Measurements from ENCODE around the gene FAM124B. TPM values are rescaled to one million over a fixed set of nuclear protein-coding genes. Genes with fewer than 3 reads are reported as not detected.

FAM124B gene
- total RNA-seq, 2 experiments from 2014 or later = not detected

- no peak for TF ChIP-seq CTCF (conservative IDR thresholded peaks at IDR 0.05; ENCODE audit: low read length)
- no peak for TF ChIP-seq EZH2phosphoT487 (IDR thresholded peaks at IDR 0.05; ENCODE audit: borderline replicate concordance, low read depth, low read length)
- H4K20me1 ChIP-seq (ENCODE audit: insufficient read depth, low read length) = no peaks in the 10 kb centered on the region
- H2AFZ ChIP-seq (ENCODE audit: low read length) = no peak overlapping the region
- no peaks in the 10 kb centered on the region for H3K36me3 ChIP-seq (ENCODE audit: insufficient read depth, low read length)
- no peaks in the 10 kb centered on the region for H3K9me2 ChIP-seq (ENCODE audit: insufficient read depth, low read length)
- BruUV-seq (replicated peaks) = no TSS peak
- DNase-seq (ENCODE audit: low spot score) = no peak
- H3K4me1 ChIP-seq (ENCODE audit: insufficient read depth, low read length, poor library complexity, severe bottlenecking) = no peaks in the 10 kb centered on the region
- ChIA-PET POLR2A (no interaction called here), CTCF (ENCODE audit: unreplicated experiment) (no interaction called here)
- H3K4me2 ChIP-seq (ENCODE audit: low read length) = no peak overlapping the region
- intact Hi-C loops (cut with micrococcal nuclease; ENCODE audit: unreplicated experiment) = no loop called here
- no peaks in the 10 kb centered on the region for H3K79me2 ChIP-seq (ENCODE audit: insufficient read depth, low read depth, low read length)
- H3K4me3 ChIP-seq (ENCODE audit: low read depth, low read length, poor library complexity, severe bottlenecking) = no peak overlapping the region
- H3K27ac ChIP-seq (ENCODE audit: low read depth, low read length, poor library complexity, severe bottlenecking) = no peak overlapping the region
- no peaks in the 10 kb centered on the region for H3K9me3 ChIP-seq (ENCODE audit: low read length)
Observed at GRCh38 chr2:224347176-224348051, 54.5 kb downstream of the FAM124B start.

- no peaks in the 10 kb centered on the region for H3K4me1 ChIP-seq (ENCODE audit: insufficient read depth, low read length, poor library complexity, severe bottlenecking)
- H3K79me2 ChIP-seq (ENCODE audit: insufficient read depth, low read depth, low read length) = no peaks in the 10 kb centered on the region
- POLR2A ChIA-PET = no interaction called here
- H3K36me3 ChIP-seq (ENCODE audit: insufficient read depth, low read length) = no peaks in the 10 kb centered on the region
- no peak overlapping the region for H2AFZ ChIP-seq (ENCODE audit: low read length)
- CTCF ChIA-PET (ENCODE audit: unreplicated experiment) = no interaction called here
- H3K4me2 ChIP-seq (ENCODE audit: low read length) = no peak overlapping the region
- no peak overlapping the region for H3K4me3 ChIP-seq (ENCODE audit: low read depth, low read length, poor library complexity, severe bottlenecking)
- no peaks in the 10 kb centered on the region for H3K9me2 ChIP-seq (ENCODE audit: insufficient read depth, low read length)
- H4K20me1 ChIP-seq (ENCODE audit: insufficient read depth, low read length) = no peaks in the 10 kb centered on the region
- intact Hi-C loops (cut with micrococcal nuclease; ENCODE audit: unreplicated experiment) = no loop called here
- DNase-seq (ENCODE audit: low spot score) = no peak
- no peaks in the 10 kb centered on the region for H3K9me3 ChIP-seq (ENCODE audit: low read length)
- no peak for TF ChIP-seq CTCF (conservative IDR thresholded peaks at IDR 0.05; ENCODE audit: low read length)
- TF ChIP-seq EZH2phosphoT487 (IDR thresholded peaks at IDR 0.05; ENCODE audit: borderline replicate concordance, low read depth, low read length) = no peak
- no peak overlapping the region for H3K27ac ChIP-seq (ENCODE audit: low read depth, low read length, poor library complexity, severe bottlenecking)
- BruUV-seq (replicated peaks) = no TSS peak
Observed at GRCh38 chr2:224345492-224345891, 56.4 kb downstream of the FAM124B start.

- H2AFZ ChIP-seq (ENCODE audit: low read length) = no peak overlapping the region
- no peaks in the 10 kb centered on the region for H3K79me2 ChIP-seq (ENCODE audit: insufficient read depth, low read depth, low read length)
- no peak for DNase-seq (ENCODE audit: low spot score)
- H3K4me3 ChIP-seq (ENCODE audit: low read depth, low read length, poor library complexity, severe bottlenecking) = no peak overlapping the region
- H3K9me3 ChIP-seq (ENCODE audit: low read length) = no peaks in the 10 kb centered on the region
- no peak overlapping the region for H3K27ac ChIP-seq (ENCODE audit: low read depth, low read length, poor library complexity, severe bottlenecking)
- ChIA-PET CTCF (ENCODE audit: unreplicated experiment) (no interaction called here), POLR2A (interaction anchor here (0.6 to 1.0 kb wide), 2 partner anchors 61 to 111 kb away, joined by 3 to 4 read pairs; no protein-coding TSS in a partner anchor)
- intact Hi-C loops (cut with micrococcal nuclease; ENCODE audit: unreplicated experiment) = no loop called here
- no TSS peak for BruUV-seq (replicated peaks)
- no peaks in the 10 kb centered on the region for H3K36me3 ChIP-seq (ENCODE audit: insufficient read depth, low read length)
- no peak overlapping the region for H3K4me2 ChIP-seq (ENCODE audit: low read length)
- no peaks in the 10 kb centered on the region for H4K20me1 ChIP-seq (ENCODE audit: insufficient read depth, low read length)
- H3K9me2 ChIP-seq (ENCODE audit: insufficient read depth, low read length) = no peaks in the 10 kb centered on the region
- no peaks in the 10 kb centered on the region for H3K4me1 ChIP-seq (ENCODE audit: insufficient read depth, low read length, poor library complexity, severe bottlenecking)
- TF ChIP-seq EZH2phosphoT487 (IDR thresholded peaks at IDR 0.05; ENCODE audit: borderline replicate concordance, low read depth, low read length) (no peak), CTCF (conservative IDR thresholded peaks at IDR 0.05; ENCODE audit: low read length) (no peak)
Observed at GRCh38 chr2:224343226-224343625, 58.7 kb downstream of the FAM124B start.

Data from OCI-LY7 (cell line).